Mesothelial cell of epicardium (in vitro differentiated cells): Measurements from ENCODE around the gene RABEP1. TPM values are rescaled to one million over a fixed set of nuclear protein-coding genes. Genes with fewer than 3 reads are reported as not detected.
A peak's percentile ranks its signal among the peaks of the same experiment; 100 is the strongest.

ENCODE experiments used
- DNase-seq, 2 experiments: peaks; one replicate each; pipeline ENCODE4 v3.0.0; 2021; ENCODE audit warnings: low spot score in 2 of 2; ENCODE audit not compliant: unreplicated experiment in 2 of 2
- H3K27ac Mint-ChIP-seq: 2 replicates; pipeline ENCODE4 v1.8.0; 2021; ENCODE audit warnings: mixed read lengths
- H3K27me3 Mint-ChIP-seq: 2 replicates; pipeline ENCODE4 v1.8.0; 2021; ENCODE audit warnings: low read depth, mixed read lengths
- H3K36me3 Mint-ChIP-seq: 2 replicates; pipeline ENCODE4 v1.8.0; 2021; ENCODE audit warnings: mixed read lengths
- H3K4me1 Mint-ChIP-seq: 2 replicates; pipeline ENCODE4 v1.8.0; 2021; ENCODE audit warnings: mixed read lengths
- H3K4me3 Mint-ChIP-seq: 2 replicates; pipeline ENCODE4 v1.8.0; 2021; ENCODE audit warnings: mild to moderate bottlenecking, moderate library complexity, mixed read lengths
- H3K9me3 Mint-ChIP-seq: 2 replicates; pipeline ENCODE4 v1.8.0; 2021; ENCODE audit warnings: mixed read lengths
- CTCF ChIP-seq: fragments of 200-600 bp; sonication (generic); IDR thresholded peaks from one replicate; pipeline ENCODE4 v1.5.0; 2021; ENCODE audit warnings: antibody characterized with exemption; ENCODE audit not compliant: unreplicated experiment
- total RNA-seq: library from RNA; stranded (reverse); gene quantifications from 3 replicates; pipeline ENCODE4 v1.2.1, GENCODE V29; 2021

Gene RABEP1
- total RNA-seq, 1 donor from 2014 or later: 50.9 TPM

GRCh38 chr17:5331506-5331905, 49.4 kb downstream of the RABEP1 start:
- peaks cover 17% of the 10 kb centered on the region for H3K36me3 Mint-ChIP-seq
- no peak overlapping the region for H3K27ac Mint-ChIP-seq
- H3K4me1 Mint-ChIP-seq: no peaks in the 10 kb centered on the region
- H3K27me3 Mint-ChIP-seq: no peaks in the 10 kb centered on the region
- H3K9me3 Mint-ChIP-seq: no peaks in the 10 kb centered on the region
- TF ChIP-seq CTCF: no peak
- no peak overlapping the region for H3K4me3 Mint-ChIP-seq
- no peak for DNase-seq

GRCh38 chr17:5344914-5345313, 62.8 kb downstream of the RABEP1 start:
- H3K4me3 Mint-ChIP-seq: no peak overlapping the region
- peaks cover 20% of the 10 kb centered on the region for H3K36me3 Mint-ChIP-seq
- no peaks in the 10 kb centered on the region for H3K9me3 Mint-ChIP-seq
- DNase-seq: no peak
- no peaks in the 10 kb centered on the region for H3K27me3 Mint-ChIP-seq
- TF ChIP-seq CTCF: no peak
- H3K27ac Mint-ChIP-seq: no peak overlapping the region
- H3K4me1 Mint-ChIP-seq: no peaks in the 10 kb centered on the region

- Mint-ChIP-seq H3K36me3 (peaks cover 44% of the 10 kb centered on the region), H3K9me3 (no peaks in the 10 kb centered on the region), H3K27me3 (no peaks in the 10 kb centered on the region), H3K4me3 (no peak overlapping the region), H3K27ac (no peak overlapping the region), H3K4me1 (peaks cover 6% of the 10 kb centered on the region)
- DNase-seq: no peak
- no peak for TF ChIP-seq CTCF
These were observed 70.7 kb downstream of the RABEP1 start for GRCh38 chr17:5352681-5353289.

GRCh38 chr17:5354310-5354709, 72.2 kb downstream of the RABEP1 start:
- no peak for DNase-seq
- Mint-ChIP-seq H3K27me3 (no peaks in the 10 kb centered on the region), H3K4me3 (no peak overlapping the region), H3K27ac (no peak overlapping the region), H3K4me1 (peaks cover 6% of the 10 kb centered on the region), H3K9me3 (no peaks in the 10 kb centered on the region), H3K36me3 (peaks cover 38% of the 10 kb centered on the region)
- no peak for TF ChIP-seq CTCF

GRCh38 chr17:5354886-5355415, 72.9 kb downstream of the RABEP1 start:
- Mint-ChIP-seq H3K4me1 (peaks cover 6% of the 10 kb centered on the region), H3K36me3 (peaks cover 39% of the 10 kb centered on the region), H3K27ac (peak overlapping the region; percentile 55), H3K27me3 (no peaks in the 10 kb centered on the region), H3K9me3 (no peaks in the 10 kb centered on the region), H3K4me3 (no peak overlapping the region)
- DNase-seq: no peak
- TF ChIP-seq CTCF: no peak
